GDM1 (cell line): ENCODE results near the gene CDH3.

ENCODE experiments used
- DNase-seq: peaks from one replicate; lab custom pipeline; 2025; lab: John Stamatoyannopoulos, UW

The CDH3 gene

GRCh38 chr16:68651136-68651535, 6.0 kb downstream of the CDH3 start:
- DNase-seq = no peak

GRCh38 chr16:68652659-68653058, 7.5 kb downstream of the CDH3 start:
- no peak for DNase-seq

DNA sequence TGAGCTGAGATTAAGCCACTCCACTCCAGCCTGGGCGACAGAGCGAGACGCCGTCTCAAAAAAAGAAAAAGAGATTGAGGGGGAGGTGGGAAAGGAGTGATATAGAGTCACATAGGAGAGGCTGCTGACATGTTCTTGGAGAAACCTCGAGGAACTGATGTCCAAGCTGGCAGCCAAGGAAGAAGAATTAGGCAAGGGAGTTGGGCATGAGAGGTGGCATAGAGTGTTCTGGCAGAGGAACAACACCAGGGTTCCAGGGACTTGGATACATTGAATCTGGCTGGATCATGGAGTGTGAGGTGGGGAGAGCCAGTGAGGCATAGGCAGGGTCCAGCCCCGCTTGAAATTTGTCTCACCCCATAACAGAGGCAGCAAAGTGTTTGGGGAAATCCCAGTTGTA, 10.7 kb downstream of the CDH3 start:
- DNase-seq = no peak

DNA sequence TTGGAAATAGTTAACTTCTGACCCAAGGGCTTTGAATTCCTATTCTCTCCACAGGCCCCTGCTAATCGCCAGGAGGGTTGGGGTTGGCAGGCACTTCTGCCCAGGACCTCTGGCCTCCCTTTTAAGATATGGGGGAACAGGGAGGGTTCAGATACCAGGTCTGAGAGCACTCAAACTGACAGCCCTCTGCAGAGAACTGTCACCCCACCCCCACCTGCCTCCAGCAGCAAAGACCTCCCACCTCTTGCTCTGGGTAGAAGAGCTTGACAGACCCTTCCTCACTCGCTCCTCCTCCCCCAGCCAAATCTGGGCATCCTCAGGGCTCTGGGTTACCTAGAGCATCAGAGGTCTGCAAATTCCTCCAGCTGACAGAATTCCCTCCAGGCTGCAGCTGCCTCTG, 11.6 kb downstream of the CDH3 start:
- no peak for DNase-seq

DNA sequence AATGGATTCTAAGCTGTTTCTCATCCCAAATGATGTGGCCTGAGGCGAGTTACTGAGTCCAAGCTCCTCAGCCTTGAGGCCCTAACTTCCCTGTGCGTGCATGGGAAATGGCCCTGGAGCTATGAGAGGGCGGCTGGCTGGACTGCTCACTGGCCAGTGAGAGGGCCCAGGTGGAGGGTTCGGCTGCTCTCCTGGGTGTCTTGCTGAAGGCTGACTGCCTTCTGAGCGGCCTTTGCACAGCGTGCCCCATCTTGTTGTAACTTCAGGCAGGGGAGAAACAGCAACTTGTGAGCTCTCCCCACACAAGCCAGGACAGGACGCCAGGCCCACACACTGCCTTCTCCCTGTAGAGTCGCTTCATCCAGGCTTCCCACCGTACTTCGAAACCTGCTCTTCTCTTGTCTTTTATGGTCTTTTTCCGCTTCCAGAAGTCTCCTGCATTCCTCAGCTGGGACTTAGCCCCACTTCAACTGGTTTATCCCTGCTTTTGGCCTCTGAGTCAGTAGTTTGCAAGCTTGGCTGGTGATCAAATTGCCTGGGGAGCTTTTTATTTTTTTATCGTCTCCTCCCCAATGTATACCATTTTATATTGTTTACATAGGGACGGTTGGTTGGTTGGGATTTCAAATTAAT, 13.3 kb downstream of the CDH3 start:
- no peak for DNase-seq

DNA sequence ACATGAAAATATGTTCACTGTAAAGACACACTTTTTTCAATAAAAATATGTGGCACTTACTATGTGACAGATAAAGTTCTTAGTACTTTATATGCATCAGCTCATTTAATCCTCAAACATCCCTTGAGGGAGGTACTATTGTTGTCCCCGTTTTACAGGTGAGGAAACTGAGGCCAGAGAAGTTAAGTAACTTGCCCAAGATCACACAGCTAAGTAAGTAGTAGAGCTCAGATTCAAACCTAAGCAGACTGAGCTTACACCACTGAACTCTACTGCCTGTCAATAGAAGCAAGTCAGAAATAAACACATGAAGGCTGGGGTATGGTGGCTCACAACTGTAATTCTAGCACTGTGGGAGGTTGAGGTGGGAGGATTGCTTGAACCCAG, 13.9 kb downstream of the CDH3 start:
- DNase-seq = no peak

DNA sequence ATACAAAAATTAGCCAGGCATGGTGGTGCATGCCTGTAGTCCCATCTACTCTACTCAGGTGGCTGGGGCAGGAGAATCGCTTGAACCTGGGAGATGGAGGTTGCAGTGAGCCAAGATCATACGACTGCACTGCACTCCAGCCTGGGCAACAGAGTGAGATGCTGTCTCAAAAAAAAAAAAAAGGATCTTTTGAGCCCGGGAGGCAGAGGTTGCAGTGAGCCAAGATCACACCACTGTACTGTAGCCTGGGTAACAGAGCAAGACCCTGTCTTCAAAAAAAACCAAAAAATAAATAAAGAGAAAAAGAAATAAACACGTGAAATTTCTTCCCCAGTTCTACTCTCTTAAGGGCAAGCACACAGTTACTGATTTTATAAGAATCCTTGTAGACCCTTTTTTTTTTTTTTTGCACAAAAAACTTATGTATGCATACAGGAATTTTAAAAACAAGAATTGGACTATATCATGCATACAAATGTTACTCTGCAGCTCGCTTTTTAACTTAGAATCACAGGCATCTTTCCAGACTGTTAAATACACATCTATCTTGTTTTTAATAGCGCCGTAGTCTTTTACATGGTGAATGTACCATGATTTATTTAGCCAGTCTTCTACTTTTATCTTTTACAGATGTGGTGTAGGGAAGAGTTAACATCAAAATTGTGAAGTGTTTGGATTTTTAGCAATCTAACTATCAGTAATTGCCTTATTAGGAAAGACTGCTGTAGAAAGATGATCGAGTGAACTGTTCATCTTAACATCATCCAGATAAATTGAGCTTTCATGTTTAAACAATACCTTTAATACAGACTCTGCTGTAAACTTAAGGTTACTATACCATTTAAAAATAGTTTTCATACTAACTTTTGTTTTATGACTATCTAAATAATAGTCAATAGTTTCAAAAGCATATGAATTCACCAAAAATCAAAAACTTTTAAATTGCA, 14.6 kb downstream of the CDH3 start:
- no peak for DNase-seq

- DNase-seq = no peak
Measured at GRCh38 chr16:68660359-68660795, 15.3 kb downstream of the CDH3 start.

DNA sequence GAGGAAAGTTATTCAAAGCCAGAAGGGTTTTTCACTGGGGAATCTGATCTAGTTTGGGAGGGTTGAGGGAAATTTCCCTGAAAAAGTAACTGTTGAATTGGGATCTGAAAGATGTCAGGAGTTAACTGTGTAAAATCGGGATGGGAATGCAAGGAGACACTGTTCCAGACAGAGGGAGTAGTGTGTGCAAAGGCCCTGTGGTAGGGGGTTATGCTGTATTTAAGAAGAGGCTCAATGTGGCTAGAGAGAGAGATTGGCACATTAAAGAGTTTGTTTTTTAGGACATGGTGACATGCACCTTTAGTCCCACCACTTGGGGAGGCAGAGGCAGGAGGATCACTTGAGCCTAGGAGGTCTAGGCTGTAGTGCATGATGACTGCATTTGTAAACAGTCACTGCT, 16.9 kb downstream of the CDH3 start:
- DNase-seq = no peak

GRCh38 chr16:68664297-68664696, 19.2 kb downstream of the CDH3 start:
- DNase-seq = no peak

GRCh38 chr16:68665501-68665900, 20.4 kb downstream of the CDH3 start:
- DNase-seq = no peak

DNA sequence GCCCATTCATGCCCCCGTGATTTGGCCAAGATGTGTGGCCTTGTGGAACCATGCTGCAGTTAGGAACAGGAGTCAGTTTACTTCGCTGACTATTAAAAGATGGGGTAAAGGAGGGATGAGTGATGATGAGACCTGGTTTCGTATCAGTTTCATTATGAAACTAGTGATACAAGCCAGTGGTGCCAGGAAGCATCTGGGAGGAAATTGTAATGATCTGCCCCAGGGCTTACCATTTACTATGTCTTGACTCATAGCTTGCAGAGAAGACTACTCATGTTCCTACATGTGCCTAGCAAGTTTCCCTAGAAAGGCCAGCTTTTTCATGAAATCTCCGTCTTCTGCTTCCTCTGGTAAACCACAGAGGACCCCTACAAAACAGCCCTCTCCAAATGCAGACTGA, 23.2 kb downstream of the CDH3 start:
- DNase-seq = peak; percentile 7

GRCh38 chr16:68676113-68676860, 31.2 kb downstream of the CDH3 start:
- no peak for DNase-seq

- no peak for DNase-seq
Measured at GRCh38 chr16:68681038-68681437, 35.9 kb downstream of the CDH3 start.

GRCh38 chr16:68685685-68686478, 40.8 kb downstream of the CDH3 start:
- DNase-seq = no peak

- DNase-seq = no peak
Measured at GRCh38 chr16:68686905-68687304, 41.8 kb downstream of the CDH3 start.

- no peak for DNase-seq
Measured at GRCh38 chr16:68689921-68690320, 44.8 kb downstream of the CDH3 start.

DNA sequence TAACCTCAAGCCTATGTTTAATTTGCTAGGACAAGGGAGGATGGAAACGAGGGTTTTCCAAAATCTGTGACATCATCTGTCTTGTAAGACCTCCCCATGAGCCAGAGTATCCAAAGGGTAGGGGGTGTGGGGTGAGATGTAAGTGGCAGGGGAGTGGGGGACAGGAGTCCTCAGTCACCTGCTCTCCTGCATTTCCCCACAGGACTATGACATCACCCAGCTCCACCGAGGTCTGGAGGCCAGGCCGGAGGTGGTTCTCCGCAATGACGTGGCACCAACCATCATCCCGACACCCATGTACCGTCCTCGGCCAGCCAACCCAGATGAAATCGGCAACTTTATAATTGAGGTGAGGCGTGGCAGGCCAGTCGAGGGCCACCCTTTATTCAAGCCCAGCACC, 50.5 kb downstream of the CDH3 start:
- DNase-seq = no peak

DNA sequence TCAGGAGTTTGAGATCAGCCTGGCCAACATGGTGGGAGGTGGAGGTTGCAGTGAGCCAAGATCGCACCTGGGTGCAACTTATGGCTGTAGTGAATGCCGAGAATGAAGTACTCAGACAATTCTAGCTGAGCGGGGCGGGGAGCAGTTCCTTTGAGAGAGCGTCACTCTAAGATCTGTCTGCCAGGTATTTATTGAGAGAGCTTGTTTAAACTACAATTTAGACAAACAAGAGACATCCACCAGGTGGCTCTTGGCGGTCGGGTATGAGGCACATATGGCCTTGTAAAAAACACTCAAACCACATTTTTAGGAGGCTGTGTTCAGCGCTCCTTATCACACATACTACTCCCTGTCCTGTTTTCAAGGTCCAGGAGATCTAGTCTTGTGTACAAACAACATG, 51.4 kb downstream of the CDH3 start:
- no peak for DNase-seq

- no peak for DNase-seq
Measured at GRCh38 chr16:68698091-68698490, 53.0 kb downstream of the CDH3 start.

GRCh38 chr16:68700120-68700519, 55.0 kb downstream of the CDH3 start:
- no peak for DNase-seq

DNA sequence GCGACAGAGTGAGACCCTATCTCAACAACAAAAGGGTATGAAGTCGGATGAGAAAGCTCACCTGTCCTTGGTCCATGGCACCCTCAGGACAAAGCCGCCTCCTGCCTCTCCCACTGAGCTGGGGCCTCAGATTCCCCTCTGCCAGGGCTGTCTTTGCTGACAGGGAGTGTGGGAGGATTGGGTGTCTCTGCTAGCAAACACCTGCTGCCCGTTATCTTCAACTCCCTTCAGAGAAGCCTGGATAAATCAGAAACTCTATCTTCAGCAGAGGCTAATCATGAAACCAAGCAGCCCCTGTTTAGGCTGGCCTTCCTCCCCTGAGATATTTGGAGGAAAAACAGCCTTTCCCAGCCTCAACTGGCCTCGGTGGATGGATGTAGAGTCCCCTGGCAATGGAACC, 55.7 kb downstream of the CDH3 start:
- no peak for DNase-seq
